GM18951 (cell line): Measurements from ENCODE around the gene GPR17.

ENCODE experiments used
- POLR2A ChIP-seq: IDR thresholded peaks from 4 replicates; pipeline ENCODE4 v1.6.1; 2011; ENCODE audit warnings: mild to moderate bottlenecking; ENCODE audit not compliant: insufficient read length, insufficient read depth; ENCODE audit errors: extremely low read depth
- in situ Hi-C: fragments of 300-500 bp; cut with MboI; formaldehyde crosslinking; loops from one replicate; pipeline ENCODE4 v1.12.0; 2022; ENCODE audit warnings: low sequenced_read_pairs, mixed read lengths, inconsistent platforms; ENCODE audit not compliant: unreplicated experiment

Gene GPR17

DNA sequence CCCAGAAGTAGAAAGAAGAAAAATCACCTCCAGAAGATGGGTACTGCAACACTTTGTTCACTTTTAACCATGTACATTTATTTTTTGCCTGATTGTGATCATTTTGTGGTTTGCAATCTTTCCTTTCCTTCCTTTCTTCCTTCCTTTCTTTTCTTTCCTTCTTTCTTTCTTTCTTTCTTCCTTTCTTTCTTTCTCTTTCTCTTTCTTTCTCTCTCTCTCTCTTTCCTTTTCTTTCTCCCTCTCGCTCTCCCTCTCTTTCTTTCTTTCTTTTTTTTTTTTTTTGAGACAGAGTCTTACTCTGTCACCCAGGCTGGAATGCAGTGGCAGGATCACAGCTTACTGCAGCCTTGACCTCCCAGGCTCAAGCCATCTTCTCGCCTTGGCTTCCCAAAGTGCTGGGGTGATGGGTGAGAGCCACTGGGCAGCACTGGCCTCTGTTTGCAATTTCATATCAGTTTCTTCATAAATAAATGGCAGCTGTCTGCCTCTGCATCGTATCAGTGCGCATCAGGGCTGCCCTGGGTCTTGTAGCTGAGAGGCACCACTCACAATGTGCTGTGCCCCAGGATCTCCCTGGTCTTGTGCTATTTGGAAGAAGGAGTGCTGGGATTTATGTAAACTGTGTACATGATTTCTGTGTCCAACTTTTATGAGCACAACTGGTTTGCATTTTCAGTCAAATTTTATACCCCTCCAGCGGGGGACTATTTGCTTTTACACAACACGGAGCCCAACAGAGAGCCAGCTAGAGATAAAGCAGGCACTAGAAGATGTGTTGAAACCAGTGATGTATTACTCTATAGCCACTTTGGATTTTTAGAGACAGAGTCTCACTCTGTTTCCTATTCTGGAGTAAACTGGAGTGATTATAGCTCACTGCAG lies 36.3 kb downstream of the GPR17 start:
- in situ Hi-C loops = no loop called here
- TF ChIP-seq POLR2A = no peak

DNA sequence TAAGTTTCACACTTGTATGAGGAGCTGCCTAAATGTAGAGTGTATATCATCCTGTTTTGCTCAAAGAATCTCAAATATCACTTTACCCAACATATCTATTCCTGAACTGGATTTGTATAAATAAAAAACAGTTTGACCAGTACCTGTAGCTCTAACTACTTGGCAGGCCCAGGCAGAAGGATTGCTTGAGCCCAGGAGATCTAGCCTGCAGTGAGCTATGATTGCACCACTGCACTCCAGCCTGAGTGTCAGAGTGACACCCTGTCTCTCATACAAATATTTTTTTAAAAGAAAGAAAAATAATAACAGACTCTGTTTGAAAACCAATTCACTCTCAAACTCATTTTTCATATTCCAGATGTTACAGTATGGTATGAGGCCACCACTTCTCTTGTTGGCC lies 37.1 kb downstream of the GPR17 start:
- TF ChIP-seq POLR2A = no peak
- in situ Hi-C loops = no loop called here

DNA sequence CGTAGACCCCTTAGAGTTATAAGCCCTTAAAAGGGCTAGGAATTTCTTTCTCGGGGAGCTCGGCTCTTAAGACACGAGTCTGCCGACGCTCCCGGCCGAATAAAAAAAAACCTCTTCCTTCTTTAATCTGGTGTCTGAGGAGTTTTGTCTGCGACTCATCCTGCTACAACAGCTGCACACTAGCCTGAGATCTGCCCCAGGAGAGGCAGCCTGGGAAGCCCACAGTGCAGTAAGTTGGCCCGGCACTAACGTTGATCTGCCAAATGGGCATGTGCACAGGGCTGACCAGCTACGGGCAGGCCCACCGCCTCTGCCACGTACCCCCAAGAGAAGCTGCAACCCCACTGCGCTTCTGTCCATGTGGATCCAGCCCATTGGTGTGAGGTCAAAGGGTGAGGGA lies 37.8 kb downstream of the GPR17 start:
- in situ Hi-C loops = no loop called here
- TF ChIP-seq POLR2A = no peak

DNA sequence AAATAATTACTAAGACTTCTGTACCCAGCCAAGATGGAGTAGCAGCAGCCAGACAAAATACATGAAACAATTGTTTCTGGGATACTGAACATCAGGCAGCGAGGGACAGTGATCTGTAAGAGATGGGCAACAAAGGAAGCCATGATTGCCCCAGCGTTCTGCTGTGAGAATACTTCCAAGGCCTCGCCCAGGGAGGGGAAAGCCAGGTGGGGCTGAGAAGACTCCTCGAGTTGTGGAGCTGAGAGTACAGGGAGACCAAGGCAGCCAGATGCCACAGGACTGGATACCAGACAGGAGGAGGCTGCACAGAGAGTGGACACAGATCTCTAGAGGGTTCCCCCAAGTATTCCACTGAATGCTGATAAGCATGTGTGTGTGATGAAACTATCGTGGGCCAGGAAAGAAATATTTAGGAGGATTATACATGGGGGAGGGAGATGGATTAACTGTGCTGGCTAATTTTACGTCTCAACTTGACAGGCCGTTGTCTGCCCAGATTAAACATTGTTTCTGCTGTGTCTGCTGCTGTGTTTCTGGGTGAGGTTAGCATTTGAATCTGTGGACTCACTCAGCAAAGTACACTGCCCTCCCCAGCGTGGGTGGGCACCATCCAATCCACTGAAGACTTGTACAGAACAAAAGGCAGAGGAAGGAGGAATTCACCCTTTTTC lies 39.6 kb downstream of the GPR17 start:
- in situ Hi-C loops = no loop called here
- TF ChIP-seq POLR2A = no peak

DNA sequence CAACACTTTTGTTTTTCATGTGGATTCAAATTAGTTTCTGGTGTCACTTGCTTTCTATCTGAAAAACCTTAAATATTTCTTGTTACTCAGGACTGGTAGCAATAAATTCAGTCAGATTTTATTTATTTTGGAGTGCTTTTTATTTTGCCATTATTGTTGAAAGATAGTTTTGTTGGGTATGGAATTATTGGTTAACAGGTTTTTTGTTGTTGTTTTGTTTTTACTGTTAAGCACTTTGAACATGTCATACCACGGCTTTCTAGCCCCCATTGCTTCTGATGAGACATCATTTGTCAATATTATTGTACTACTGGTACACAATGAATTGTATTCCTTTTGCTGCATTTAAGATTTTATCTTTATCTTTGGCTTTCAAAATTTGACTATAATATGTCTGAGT lies 42.5 kb downstream of the GPR17 start:
- TF ChIP-seq POLR2A = no peak

DNA sequence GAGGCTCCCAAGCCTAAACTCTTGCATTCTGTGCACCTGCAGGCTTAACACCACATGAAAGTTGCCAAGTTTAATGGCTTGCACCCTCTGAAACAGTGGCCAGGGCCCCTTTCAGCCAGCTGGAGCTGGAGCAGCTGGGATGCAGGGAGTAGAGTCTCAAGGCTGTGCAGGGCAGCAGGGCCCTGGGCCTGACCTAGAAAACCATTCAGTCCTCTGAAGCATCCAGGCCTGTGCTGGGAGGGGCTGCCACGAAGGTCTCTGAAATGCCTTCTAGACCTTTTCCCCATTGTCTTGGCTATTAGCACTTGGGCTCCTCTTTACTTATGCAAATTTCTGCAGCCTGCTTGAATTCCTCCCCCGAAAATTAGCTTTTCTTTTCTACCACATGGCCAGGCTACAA lies 44.7 kb downstream of the GPR17 start:
- in situ Hi-C loops = no loop called here
- no peak for TF ChIP-seq POLR2A

More for the DNA sequence above, 42.5 kb downstream of the GPR17 start:
- in situ Hi-C loops = no loop called here

DNA sequence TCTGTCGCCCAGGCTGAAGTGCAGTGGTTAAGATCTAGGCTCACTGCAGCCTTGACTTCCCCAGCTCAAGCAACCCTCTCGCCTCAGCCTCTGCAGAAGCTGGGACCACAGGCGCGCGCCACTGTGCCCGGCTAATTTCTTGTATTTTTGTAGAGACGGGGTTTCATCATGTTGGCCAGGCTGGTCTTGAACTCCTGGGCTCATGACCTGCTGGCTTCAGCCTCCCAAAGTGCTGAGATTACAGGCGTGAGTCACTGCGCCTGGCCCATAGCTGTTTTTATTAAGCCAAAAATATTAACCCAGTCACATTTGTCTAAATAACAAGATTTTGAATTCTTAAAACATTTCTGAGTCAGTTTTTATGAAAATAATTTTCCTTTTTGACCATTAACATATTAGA lies 49.0 kb downstream of the GPR17 start:
- in situ Hi-C loops = no loop called here
- TF ChIP-seq POLR2A = no peak

DNA sequence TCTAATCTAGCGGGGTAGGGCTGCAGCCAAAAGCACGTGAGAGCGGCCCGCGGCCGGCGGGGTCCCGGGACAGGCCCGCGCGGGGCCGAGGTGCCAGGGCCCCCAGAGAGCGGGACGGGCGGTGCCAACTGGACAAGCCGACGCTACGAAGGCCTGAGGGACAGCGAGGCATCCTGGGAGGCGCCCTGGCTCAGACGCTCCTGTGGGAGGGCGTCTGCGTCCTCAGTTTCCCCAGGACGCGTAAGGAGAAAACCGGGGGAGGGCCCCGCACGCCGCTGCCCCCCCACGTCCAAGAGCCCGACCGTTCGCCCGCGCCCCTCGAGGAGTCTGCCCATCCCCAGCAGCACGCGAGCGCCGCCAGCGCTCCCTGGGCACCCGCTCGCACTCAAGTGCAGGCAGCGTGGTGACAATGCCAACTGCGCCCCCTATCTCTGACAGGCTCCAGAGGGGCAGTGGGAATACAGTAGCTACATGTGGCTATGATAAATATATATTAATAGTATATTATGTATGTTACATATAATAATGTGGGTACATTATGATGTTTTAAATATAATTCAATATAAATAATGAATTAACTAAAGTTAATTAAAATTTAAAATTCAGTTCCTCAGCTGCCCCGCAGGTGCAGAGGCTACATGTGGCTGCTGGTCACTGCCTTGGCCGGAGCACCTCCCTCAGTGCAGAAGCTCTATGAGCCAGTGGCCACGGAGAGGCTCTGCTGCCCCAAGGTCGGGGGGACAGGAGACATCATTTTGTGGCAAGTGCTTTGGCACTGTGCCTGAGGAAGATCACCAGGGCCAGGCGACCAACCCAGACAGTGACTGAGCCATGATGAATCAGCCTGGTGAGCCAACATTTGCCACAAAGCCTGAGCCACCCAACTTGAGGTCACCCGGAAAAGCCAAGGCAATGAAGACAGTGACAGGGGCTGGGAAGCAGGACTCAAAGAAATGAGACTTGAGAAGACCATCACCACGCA lies 49.8 kb downstream of the GPR17 start:
- in situ Hi-C loops = no loop called here
- no peak for TF ChIP-seq POLR2A

DNA sequence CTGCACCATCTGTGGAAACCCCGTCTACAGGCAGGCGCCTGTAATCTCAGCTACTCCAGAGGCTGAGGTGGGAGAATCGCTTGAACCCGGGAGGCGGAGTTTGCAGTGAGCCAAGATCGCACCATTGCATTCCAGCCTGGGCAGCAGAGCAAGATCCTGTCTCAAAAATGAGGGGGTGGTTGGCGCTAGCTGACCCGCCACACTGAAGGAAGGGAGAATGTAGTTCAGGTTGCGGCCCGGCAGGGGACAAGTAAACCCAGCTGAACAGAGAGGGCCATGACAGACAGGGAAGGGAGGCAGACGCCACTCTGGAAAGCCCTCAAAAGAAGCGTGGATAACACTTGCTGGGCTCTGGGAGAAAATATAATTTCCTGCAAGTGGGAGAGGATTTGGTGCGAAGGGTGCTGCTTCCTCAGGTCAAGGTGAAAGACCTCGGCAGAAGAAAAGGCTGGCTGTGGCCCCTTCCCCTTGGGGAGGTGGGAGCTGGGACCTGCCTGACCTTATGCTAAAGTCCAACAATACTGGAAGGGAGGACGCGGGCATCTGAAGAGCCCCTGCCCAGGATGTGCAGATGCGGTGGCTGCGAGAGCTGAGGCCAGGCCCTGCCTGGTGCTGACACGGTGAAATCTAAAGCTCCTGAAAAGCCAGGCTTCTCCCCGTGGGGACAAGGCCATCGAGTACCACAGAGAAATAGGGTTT lies 51.7 kb downstream of the GPR17 start:
- no peak for TF ChIP-seq POLR2A
- in situ Hi-C loops = no loop called here

DNA sequence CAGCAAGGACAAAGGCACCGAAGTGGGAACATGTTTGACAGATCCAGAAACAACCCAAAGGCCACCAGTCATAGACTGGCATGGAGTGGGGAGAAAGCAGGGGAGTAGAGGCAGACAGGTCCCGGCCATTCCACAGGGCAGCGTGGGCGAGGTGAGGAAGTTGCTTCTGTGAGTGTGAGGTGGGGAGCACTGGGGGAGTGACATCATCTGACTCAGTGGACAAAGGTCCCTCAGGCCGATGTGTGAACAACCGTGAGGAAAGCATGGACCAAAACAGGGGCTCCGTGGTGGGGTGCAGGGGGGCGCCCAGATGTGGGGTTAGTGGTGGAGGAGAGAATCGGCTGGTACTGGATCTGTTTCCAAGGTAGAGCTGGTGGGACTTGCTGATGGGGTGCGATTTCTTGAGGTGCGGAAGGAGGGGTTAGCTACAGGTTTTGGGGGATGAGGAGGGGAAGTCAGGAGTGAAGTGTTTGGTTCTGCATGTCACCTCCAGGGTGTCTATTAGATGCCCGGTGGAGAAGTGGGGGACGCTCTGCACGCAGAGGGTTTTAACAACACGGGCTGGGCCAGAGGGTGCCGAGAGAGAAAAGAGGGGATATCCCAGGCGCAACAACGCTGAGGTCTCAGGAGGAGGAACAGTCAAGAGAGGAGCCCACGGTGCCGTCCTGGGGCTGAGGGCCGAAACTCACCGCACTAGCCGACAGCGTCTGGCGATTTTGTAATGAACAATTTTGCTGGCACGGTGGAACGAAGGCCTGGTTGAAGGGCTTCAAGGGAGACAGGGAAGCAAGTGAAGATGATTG lies 52.8 kb downstream of the GPR17 start:
- in situ Hi-C loops = no loop called here
- TF ChIP-seq POLR2A = no peak

DNA sequence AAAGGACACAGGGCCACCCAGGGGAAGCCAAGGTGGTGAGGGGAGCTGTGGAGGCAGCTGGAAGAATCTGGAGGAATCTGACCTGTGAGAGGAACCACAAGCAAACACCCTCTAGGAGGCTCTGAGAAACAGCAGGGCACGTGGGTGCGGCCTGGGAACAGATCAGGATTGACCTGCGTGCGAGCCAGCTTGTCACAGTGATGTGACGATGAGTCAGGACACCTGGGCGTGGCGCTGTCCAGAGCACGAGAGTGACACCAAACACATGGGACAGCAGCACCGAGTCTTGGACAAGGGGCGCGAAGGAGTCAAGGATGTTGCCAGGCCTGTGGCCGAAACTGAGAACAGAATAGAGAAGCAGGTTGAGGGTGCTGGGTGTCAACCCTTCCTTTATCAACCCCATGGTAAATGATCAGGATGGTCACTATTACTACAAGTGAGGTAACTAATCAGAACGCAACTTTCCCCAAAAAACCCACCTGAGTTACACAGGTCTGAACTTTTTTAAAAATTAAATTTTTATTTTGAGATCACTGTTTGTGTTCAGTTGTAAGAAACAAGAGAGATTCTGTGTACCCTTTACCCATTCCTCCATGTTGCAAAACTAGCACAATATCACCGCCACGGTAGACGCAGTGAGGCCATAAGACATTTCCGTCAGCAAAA lies 54.7 kb downstream of the GPR17 start:
- TF ChIP-seq POLR2A = peak; percentile 19
- in situ Hi-C loops = no loop called here
